ENCODE results near the gene AMIGO3.

The AMIGO3 gene

DNA sequence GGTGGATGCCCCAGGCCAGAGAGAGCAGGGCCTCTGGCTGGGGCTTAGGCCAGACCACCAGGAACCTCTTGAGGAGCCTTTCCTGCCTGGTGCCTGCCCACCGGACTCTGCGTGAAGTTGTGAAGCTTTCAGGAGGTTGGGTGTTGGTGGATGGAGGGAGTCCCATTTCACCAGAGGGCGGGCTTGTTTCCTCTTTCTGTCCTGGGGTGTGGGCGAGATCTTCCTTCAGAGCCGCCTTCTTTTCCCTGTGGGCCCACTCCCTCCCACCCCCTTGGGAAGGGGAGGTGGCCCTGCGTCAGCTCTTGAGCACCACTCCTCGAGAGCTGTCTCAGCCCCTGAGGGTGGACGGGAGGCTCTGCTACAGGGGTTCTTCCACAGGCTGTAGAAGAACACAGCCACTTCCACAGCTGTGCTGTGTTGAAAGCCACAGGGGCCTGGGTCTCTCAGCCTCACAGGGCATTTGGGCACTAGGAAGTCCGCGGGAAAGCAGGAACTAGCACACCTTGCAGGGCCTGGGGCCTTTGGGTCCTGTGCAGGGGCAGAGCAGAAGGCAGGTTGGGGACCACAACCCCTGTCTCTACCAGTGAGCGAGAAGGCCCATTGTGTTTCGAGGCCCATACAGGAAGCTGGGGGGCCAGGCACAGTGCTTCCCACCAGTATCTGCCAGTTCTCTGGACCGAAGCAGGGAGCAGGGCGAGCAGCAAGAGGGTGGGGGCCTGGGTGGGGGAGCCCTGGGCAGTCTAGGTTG is 2.1 kb downstream of the AMIGO3 start:
- DNase-seq (ENCODE audit: low spot score), result no peak
- TF ChIP-seq, protein P1, sequence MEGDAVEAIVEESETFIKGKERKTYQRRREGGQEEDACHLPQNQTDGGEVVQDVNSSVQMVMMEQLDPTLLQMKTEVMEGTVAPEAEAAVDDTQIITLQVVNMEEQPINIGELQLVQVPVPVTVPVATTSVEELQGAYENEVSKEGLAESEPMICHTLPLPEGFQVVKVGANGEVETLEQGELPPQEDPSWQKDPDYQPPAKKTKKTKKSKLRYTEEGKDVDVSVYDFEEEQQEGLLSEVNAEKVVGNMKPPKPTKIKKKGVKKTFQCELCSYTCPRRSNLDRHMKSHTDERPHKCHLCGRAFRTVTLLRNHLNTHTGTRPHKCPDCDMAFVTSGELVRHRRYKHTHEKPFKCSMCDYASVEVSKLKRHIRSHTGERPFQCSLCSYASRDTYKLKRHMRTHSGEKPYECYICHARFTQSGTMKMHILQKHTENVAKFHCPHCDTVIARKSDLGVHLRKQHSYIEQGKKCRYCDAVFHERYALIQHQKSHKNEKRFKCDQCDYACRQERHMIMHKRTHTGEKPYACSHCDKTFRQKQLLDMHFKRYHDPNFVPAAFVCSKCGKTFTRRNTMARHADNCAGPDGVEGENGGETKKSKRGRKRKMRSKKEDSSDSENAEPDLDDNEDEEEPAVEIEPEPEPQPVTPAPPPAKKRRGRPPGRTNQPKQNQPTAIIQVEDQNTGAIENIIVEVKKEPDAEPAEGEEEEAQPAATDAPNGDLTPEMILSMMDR (IDR thresholded peaks at IDR 0.05; ENCODE audit: borderline replicate concordance, control extremely low read depth, extremely low read depth, insufficient read depth, missing control alignments), result no peak
- in situ Hi-C loops (cut with MboI; ENCODE audit: low sequenced_read_pairs, unreplicated experiment), result no loop called here

DNA sequence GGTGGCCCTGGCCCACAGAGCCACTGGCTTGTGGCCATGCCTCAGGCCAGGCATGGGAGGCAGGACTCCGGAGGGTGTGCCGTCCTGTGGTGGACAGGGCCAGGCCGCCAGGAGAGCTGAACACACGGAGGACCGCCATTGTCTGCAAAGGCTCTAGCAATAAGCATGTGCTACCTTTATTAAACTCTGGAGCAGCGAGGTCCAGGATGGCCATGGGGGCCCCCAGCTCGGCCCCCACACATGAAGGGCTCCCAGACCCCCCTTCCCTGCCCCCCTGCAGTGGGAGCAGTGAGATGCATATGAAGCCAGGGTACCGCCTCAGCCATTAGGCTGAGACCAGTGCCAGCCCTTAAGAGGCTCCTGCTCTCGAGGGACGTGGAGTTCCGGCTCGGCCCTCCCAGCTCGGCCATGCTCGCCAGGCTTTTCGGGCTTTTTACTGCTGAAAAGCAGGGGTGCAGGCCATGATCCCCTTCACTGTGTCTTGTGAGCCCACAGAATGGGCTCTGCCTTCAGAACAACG is 2.7 kb downstream of the AMIGO3 start:
- in situ Hi-C loops (cut with MboI; ENCODE audit: low sequenced_read_pairs, unreplicated experiment), result no loop called here
- no peak for DNase-seq (ENCODE audit: low spot score)
- TF ChIP-seq, protein P1 (IDR thresholded peaks at IDR 0.05; ENCODE audit: borderline replicate concordance, control extremely low read depth, extremely low read depth, insufficient read depth, missing control alignments), result no peak

DNA sequence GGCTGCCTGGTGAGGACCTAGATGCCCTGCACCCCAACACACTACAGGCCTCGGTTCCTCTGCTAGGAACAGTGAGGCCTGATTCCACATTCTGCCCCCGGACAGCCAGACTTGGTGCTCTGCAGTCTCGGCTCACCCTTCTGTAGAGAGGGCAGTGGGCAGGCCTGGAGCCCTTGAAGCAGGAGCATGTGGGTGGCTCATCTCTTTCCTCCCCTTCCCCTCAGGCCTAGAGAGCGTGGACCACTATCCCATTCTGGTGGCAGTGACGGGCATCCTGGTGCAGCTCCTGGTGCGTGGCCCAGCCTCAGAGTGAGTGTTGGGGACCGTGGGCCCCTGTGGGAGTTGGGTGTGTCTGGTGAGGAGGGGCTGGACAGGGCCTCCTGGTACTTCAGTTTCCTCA is 3.3 kb downstream of the AMIGO3 start:
- in situ Hi-C loops (cut with MboI; ENCODE audit: low sequenced_read_pairs, unreplicated experiment), result no loop called here
- DNase-seq (ENCODE audit: low spot score), result no peak
- TF ChIP-seq, protein P1 (IDR thresholded peaks at IDR 0.05; ENCODE audit: borderline replicate concordance, control extremely low read depth, extremely low read depth, insufficient read depth, missing control alignments), result no peak

DNA sequence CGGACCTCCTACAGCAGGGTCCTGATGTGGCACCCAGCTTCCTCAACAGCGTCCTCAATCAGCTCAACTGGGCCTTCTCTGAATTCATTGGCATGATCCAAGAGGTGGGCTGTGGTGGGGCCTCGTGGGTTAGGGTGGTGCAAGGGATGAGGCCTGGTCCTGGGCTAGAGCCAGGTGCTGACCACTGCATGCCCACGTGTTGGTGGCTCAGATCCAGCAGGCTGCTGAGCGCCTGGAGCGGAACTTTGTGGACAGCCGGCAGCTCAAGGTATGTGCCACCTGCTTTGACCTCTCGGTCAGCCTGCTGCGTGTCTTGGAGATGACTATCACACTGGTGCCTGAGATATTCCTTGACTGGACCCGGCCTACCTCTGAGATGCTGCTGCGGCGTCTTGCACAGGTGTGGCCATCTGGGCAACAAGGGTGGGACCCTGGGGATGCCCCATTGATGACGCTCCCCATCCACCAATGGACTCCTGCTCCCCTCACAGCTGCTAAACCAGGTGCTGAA is 3.8 kb downstream of the AMIGO3 start:
- TF ChIP-seq, protein P1 (IDR thresholded peaks at IDR 0.05; ENCODE audit: borderline replicate concordance, control extremely low read depth, extremely low read depth, insufficient read depth, missing control alignments), result no peak
- in situ Hi-C loops (cut with MboI; ENCODE audit: low sequenced_read_pairs, unreplicated experiment), result no loop called here
- DNase-seq (ENCODE audit: low spot score), result no peak

DNA sequence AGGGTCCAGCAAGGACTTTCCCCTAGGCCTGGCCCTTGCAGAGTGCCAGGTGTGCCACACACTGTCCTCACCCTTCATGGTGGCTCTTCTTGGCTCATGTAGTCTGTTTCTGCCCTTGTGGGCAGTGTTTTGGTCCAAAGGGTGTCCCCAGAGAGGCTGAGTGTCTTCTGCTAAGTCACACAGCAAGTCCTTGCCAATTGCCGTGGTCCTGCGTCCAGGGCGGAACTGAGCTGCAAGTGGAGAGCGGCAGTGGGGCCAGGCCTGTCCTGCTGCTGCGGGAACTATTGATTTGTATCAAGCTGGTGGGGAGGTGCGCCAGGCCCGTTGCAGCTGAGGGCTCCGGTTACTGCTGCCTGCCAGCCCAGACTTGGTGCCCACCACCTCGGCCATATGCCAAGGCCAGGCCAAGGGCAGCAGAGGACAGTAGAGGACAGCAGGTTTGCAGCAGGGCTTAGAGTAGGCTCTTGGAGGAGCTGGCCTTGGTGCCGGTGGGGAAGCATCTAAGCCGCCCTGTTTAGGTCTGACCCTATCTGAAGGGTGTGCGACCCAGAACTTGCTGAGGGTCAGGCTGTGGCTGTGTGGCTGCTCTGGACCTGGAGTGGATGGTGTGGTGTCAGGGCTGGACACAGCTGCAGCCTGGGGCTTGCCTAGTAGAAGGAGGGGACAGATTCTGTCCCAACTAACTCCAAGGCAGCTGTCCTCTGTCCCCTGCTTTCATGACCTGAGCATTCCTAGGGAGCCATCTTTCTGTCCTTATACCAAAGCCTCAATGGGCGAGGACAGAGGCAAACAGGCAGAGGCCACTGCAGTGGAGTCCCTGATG is 4.5 kb downstream of the AMIGO3 start:
- no peak for DNase-seq (ENCODE audit: low spot score)
- TF ChIP-seq, protein P1 (IDR thresholded peaks at IDR 0.05; ENCODE audit: borderline replicate concordance, control extremely low read depth, extremely low read depth, insufficient read depth, missing control alignments), result no peak
- in situ Hi-C loops (cut with MboI; ENCODE audit: low sequenced_read_pairs, unreplicated experiment), result no loop called here

DNA sequence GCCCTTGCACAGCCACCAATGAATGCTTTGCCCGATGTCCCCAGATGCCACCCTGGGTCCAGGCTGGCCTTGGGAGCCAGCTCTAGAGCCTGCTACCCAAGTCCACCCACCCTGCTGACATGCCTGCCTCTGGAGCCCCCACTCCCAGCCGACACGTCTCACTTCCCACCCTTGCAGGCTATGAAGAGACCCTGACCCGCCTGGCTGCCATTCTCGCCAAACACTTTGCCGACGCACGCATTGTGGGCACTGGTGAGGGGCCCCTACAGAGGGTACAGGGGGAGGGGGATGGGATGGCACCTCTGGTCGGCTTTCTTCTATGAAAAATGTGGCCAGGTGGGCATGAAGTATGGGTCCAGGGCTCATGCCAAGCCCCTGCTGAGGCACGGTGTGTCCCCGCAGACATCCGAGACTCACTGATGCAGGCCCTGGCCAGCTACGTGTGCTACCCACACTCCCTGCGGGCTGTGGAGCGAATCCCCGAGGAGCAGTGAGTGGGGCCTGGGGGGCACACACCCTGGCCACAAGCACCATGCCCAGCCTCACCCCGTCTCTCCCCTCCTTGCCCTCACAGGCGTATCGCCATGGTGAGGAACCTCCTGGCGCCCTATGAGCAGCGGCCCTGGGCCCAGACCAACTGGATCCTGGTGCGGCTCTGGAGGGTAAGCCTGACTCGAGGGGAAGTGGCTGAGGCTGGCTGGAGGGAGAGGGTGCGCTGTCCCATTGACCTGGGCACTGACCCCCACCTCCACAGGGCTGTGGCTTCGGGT is 6.0 kb downstream of the AMIGO3 start:
- no peak for DNase-seq (ENCODE audit: low spot score)
- TF ChIP-seq, protein P1 (IDR thresholded peaks at IDR 0.05; ENCODE audit: borderline replicate concordance, control extremely low read depth, extremely low read depth, insufficient read depth, missing control alignments), result no peak
- in situ Hi-C loops (cut with MboI; ENCODE audit: low sequenced_read_pairs, unreplicated experiment), result no loop called here
